ENCODE results near the gene THSD7B.
"Not testable (repeated sequence)": the region's sequence is repeated elsewhere in the genome, so short reads cannot be mapped to it uniquely, and the experiment has no call there.

The THSD7B gene

GRCh38 chr2:137644731-137645130 is 879.4 kb downstream of the THSD7B start:
- no peak for DNase-seq

GRCh38 chr2:137654046-137654445 is 888.7 kb downstream of the THSD7B start:
- DNase-seq = no peak

- DNase-seq = no peak
Observed at GRCh38 chr2:137655814-137656213, 890.5 kb downstream of the THSD7B start.

GRCh38 chr2:137658433-137658832 is 893.1 kb downstream of the THSD7B start:
- DNase-seq = no peak

GRCh38 chr2:137659616-137660015 is 894.3 kb downstream of the THSD7B start:
- DNase-seq = no peak

- DNase-seq = no peak
Observed at GRCh38 chr2:137670111-137670510, 904.8 kb downstream of the THSD7B start.

- no peak for DNase-seq
Observed at GRCh38 chr2:137672989-137673552, 907.7 kb downstream of the THSD7B start.

- DNase-seq = no peak
Observed at GRCh38 chr2:137674991-137675390, 909.6 kb downstream of the THSD7B start.

- no peak for DNase-seq
Observed at GRCh38 chr2:137675584-137676327, 910.4 kb downstream of the THSD7B start.

GRCh38 chr2:137676346-137676745 is 911.0 kb downstream of the THSD7B start:
- DNase-seq = no peak

GRCh38 chr2:137677466-137677865 is 912.1 kb downstream of the THSD7B start:
- no peak for DNase-seq

GRCh38 chr2:137689549-137689948 is 924.2 kb downstream of the THSD7B start:
- no peak for DNase-seq

GRCh38 chr2:137693534-137693933 is 928.2 kb downstream of the THSD7B start:
- no peak for DNase-seq

GRCh38 chr2:137696916-137697315 is 931.6 kb downstream of the THSD7B start:
- DNase-seq = no peak

GRCh38 chr2:137700250-137700649 is 934.9 kb downstream of the THSD7B start:
- not testable (repeated sequence) for DNase-seq

GRCh38 chr2:137700681-137701080 is 935.3 kb downstream of the THSD7B start:
- no peak for DNase-seq

- no peak for DNase-seq
Observed at GRCh38 chr2:137705296-137705695, 940.0 kb downstream of the THSD7B start.

GRCh38 chr2:137706786-137707613 is 941.7 kb downstream of the THSD7B start:
- DNase-seq = no peak

- DNase-seq = no peak
Observed at GRCh38 chr2:137708311-137708710, 943.0 kb downstream of the THSD7B start.

GRCh38 chr2:137715731-137716191 is 950.4 kb downstream of the THSD7B start:
- DNase-seq = no peak

GRCh38 chr2:137718786-137719185 is 953.4 kb downstream of the THSD7B start:
- no peak for DNase-seq

GRCh38 chr2:137721733-137722132 is 956.4 kb downstream of the THSD7B start:
- DNase-seq = no peak

- DNase-seq = no peak
Observed at GRCh38 chr2:137724912-137725311, 959.6 kb downstream of the THSD7B start.

All from activated naive CD4-positive, alpha-beta T cell treated with anti-CD3 and anti-CD28 coated beads, Interleukin-2, amount 50 U/mL, for 16 hours (primary cell).